Osteocyte (in vitro differentiated cells): ENCODE data around the gene ZFP36L2. TPM values are rescaled to one million over a fixed set of nuclear protein-coding genes. Genes with fewer than 3 reads are reported as not detected.

ENCODE experiments used
- DNase-seq: peaks from one replicate; pipeline ENCODE4 v3.0.0; 2021; ENCODE audit warnings: mixed read lengths; ENCODE audit not compliant: unreplicated experiment; ENCODE audit errors: extremely low spot score
- H3K27ac Mint-ChIP-seq: one replicate; pipeline ENCODE4 v1.8.0; 2021; ENCODE audit warnings: mild to moderate bottlenecking, mixed read lengths; ENCODE audit not compliant: unreplicated experiment
- H3K27me3 Mint-ChIP-seq: one replicate; pipeline ENCODE4 v1.8.0; 2021; ENCODE audit warnings: mixed read lengths; ENCODE audit not compliant: unreplicated experiment
- H3K36me3 Mint-ChIP-seq: one replicate; pipeline ENCODE4 v1.8.0; 2021; ENCODE audit warnings: mixed read lengths; ENCODE audit not compliant: unreplicated experiment
- H3K4me1 Mint-ChIP-seq: one replicate; pipeline ENCODE4 v1.8.0; 2021; ENCODE audit warnings: mixed read lengths; ENCODE audit not compliant: unreplicated experiment
- H3K4me3 Mint-ChIP-seq: one replicate; pipeline ENCODE4 v1.8.0; 2021; ENCODE audit warnings: mild to moderate bottlenecking, moderate library complexity, mixed read lengths; ENCODE audit not compliant: unreplicated experiment
- H3K9me3 Mint-ChIP-seq: one replicate; pipeline ENCODE4 v1.8.0; 2021; ENCODE audit warnings: mixed read lengths; ENCODE audit not compliant: unreplicated experiment
- CTCF ChIP-seq: fragments of 200-600 bp; sonication (generic); IDR thresholded peaks from 2 replicates; pipeline ENCODE4 v1.5.0; 2021; ENCODE audit warnings: antibody characterized with exemption, mild to moderate bottlenecking, moderate library complexity
- total RNA-seq: library from RNA; stranded (reverse); gene quantifications from 2 replicates; pipeline ENCODE4 v1.2.1, GENCODE V29; 2021

ZFP36L2 gene
- total RNA-seq, 1 donor from 2014 or later, result 88.0 TPM

GRCh38 chr2:43216629-43217028 lies 9.8 kb downstream of the ZFP36L2 start:
- no peak overlapping the region for H3K27ac Mint-ChIP-seq
- no peaks in the 10 kb centered on the region for H3K27me3 Mint-ChIP-seq

GRCh38 chr2:43215673-43216255 lies 10.6 kb downstream of the ZFP36L2 start:
- TF ChIP-seq CTCF, result no peak
- Mint-ChIP-seq H3K9me3 (no peaks in the 10 kb centered on the region), H3K4me1 (peaks cover 36% of the 10 kb centered on the region), H3K36me3 (peaks cover 2% of the 10 kb centered on the region), H3K4me3 (no peak overlapping the region), H3K27me3 (no peaks in the 10 kb centered on the region), H3K27ac (no peak overlapping the region)
- DNase-seq, result no peak

More at GRCh38 chr2:43216629-43217028, 9.8 kb downstream of the ZFP36L2 start:
- Mint-ChIP-seq H3K36me3 (peaks cover 2% of the 10 kb centered on the region), H3K4me1 (peaks cover 44% of the 10 kb centered on the region), H3K9me3 (no peaks in the 10 kb centered on the region), H3K4me3 (no peak overlapping the region)
- TF ChIP-seq CTCF, result no peak
- DNase-seq, result no peak

GRCh38 chr2:43214253-43214652 lies 12.2 kb downstream of the ZFP36L2 start:
- Mint-ChIP-seq H3K27ac (no peak overlapping the region), H3K4me1 (peaks cover 25% of the 10 kb centered on the region), H3K36me3 (peaks cover 2% of the 10 kb centered on the region), H3K9me3 (no peaks in the 10 kb centered on the region), H3K27me3 (no peaks in the 10 kb centered on the region), H3K4me3 (no peak overlapping the region)
- no peak for DNase-seq
- TF ChIP-seq CTCF, result no peak

GRCh38 chr2:43212931-43213330 lies 13.5 kb downstream of the ZFP36L2 start:
- H3K9me3 Mint-ChIP-seq, result no peaks in the 10 kb centered on the region
- no peak for TF ChIP-seq CTCF
- H3K27ac Mint-ChIP-seq, result no peak overlapping the region
- no peaks in the 10 kb centered on the region for H3K27me3 Mint-ChIP-seq
- no peak for DNase-seq
- peaks cover 12% of the 10 kb centered on the region for H3K4me1 Mint-ChIP-seq
- no peak overlapping the region for H3K4me3 Mint-ChIP-seq
- H3K36me3 Mint-ChIP-seq, result peaks cover 2% of the 10 kb centered on the region

- Mint-ChIP-seq H3K9me3 (no peaks in the 10 kb centered on the region), H3K27ac (no peak overlapping the region), H3K4me1 (peaks cover 6% of the 10 kb centered on the region), H3K4me3 (no peak overlapping the region), H3K27me3 (no peaks in the 10 kb centered on the region), H3K36me3 (peaks cover 2% of the 10 kb centered on the region)
- TF ChIP-seq CTCF, result no peak
- no peak for DNase-seq
These were observed 14.1 kb downstream of the ZFP36L2 start for GRCh38 chr2:43212216-43212835.
